ENCODE results near the gene PIGR. TPM values are rescaled to one million over a fixed set of nuclear protein-coding genes. Genes with fewer than 3 reads are reported as not detected.

PIGR gene
- total and polyA plus RNA-seq, 9 of the 15 experiments (the other 6 are each of a cell fraction or from before 2014, with no cell fraction given), result 0.01 to 1.5 (median 0.03) TPM; not detected in 4

- intact Hi-C loops (cut with micrococcal nuclease), result no loop called here
- TF ChIP-seq ZNF133 (CRISPR knock-in tag; IDR thresholded peaks at IDR 0.05) (no peak), XRCC3 (IDR thresholded peaks at IDR 0.05) (no peak), RNF2 (IDR thresholded peaks at IDR 0.05) (no peak), L3MBTL2 (IDR thresholded peaks at IDR 0.05) (no peak), RREB1 (CRISPR knock-in tag; IDR thresholded peaks at IDR 0.05) (no peak), ZNF134 (CRISPR knock-in tag; conservative IDR thresholded peaks at IDR 0.05) (no peak), KDM4B (IDR thresholded peaks at IDR 0.05; ENCODE audit: borderline replicate concordance in 2 of 2, low read depth in 1 of 2) (no peak), BDP1 (IDR thresholded peaks at IDR 0.05; ENCODE audit: insufficient read depth, insufficient read length) (no peak), PHTF2 (CRISPR knock-in tag; IDR thresholded peaks at IDR 0.05) (no peak), TARDBP (IDR thresholded peaks at IDR 0.05) (no peak), ESRRB (CRISPR knock-in tag; IDR thresholded peaks at IDR 0.05; ENCODE audit: borderline replicate concordance) (no peak), HOMEZ (CRISPR knock-in tag; IDR thresholded peaks at IDR 0.05) (no peak), SIX5 (IDR thresholded peaks at IDR 0.05; ENCODE audit: borderline replicate concordance in 1 of 2, insufficient read depth in 1 of 2, low read depth in 1 of 2, low read length in 2 of 2) (no peak), BRCA1 (IDR thresholded peaks at IDR 0.05) (no peak), BRCA1 (CRISPR knock-in tag; IDR thresholded peaks at IDR 0.05) (no peak), GTF2A2 (tag; IDR thresholded peaks at IDR 0.05) (no peak), MTA2 (IDR thresholded peaks at IDR 0.05; ENCODE audit: low read depth) (no peak)
- H3K27ac ChIP-seq (ENCODE audit: extremely low read depth, low read depth, low read length), result no peak overlapping the region
- no peak for DNase-seq (ENCODE audit: extremely low read depth in 1 of 4, low spot score in 3 of 4)
- ChIA-PET CTCF (ENCODE audit: low intra/inter-chr PET ratio) (interaction anchor here (1.3 to 1.5 kb wide), 2 partner anchors 169 to 274 kb away, joined by 3 to 4 read pairs; no protein-coding TSS in a partner anchor), POLR2A (interaction anchor here (0.6 to 2.5 kb wide), 6 partner anchors 13 to 598 kb away, joined by 3 to 7 read pairs (median 4); partner anchors contain the start of genes FCMR and IL20)
- no TSS peak for BruUV-seq (replicated peaks)
- no peaks in the 10 kb centered on the region for H3K79me2 ChIP-seq (ENCODE audit: control insufficient read depth, insufficient read depth, low read length)
- no peaks in the 10 kb centered on the region for H3K9me3 ChIP-seq (replicated peaks; ENCODE audit: control insufficient read depth, insufficient read depth, low read depth, low read length)
- 40% methylated on average over 10 of the region's 10 CpGs for WGBS (ENCODE audit: insufficient coverage, low coverage, missing lambda C conversion rate)
- H3K4me3 ChIP-seq, result no peak overlapping the region
- H3K4me1 ChIP-seq (replicated peaks in 1 of 2; ENCODE audit: control insufficient read depth in 2 of 2, insufficient read depth in 2 of 2, low read length in 2 of 2), result peaks cover 9 to 18% of the 10 kb centered on the region in 2 experiments; a peak in 4 of 5 replicates
- H4K20me1 ChIP-seq (replicated peaks; ENCODE audit: control insufficient read depth, insufficient read depth, low read length), result 0 out of 2 replicates have a peak, but pooled peaks cover 3% of the 10 kb centered on the region
- no peaks in the 10 kb centered on the region for H3K36me3 ChIP-seq (ENCODE audit: control insufficient read depth, insufficient read depth, low read length)
- no peak for FAIRE-seq
- H2AFZ ChIP-seq (ENCODE audit: low read depth, low read length), result 0 out of 2 replicates have a peak overlapping the region, but pooled peaks have one; percentile 99
- in situ Hi-C loops (cut with MboI), result loop anchor here (25.0 kb wide), 1 partner anchor 296 kb away; the partner anchor contains the start of gene EIF2D
- ATAC-seq, result no peak
- H3K4me2 ChIP-seq (ENCODE audit: insufficient read depth, low read length), result no peak overlapping the region
- H3K27me3 ChIP-seq (ENCODE audit: control insufficient read depth in 2 of 2, insufficient read depth in 2 of 2, low read length in 2 of 2), result peaks cover 17 to 41% of the 10 kb centered on the region in 2 experiments; a peak in 4 of 5 replicates
- no peaks in the 10 kb centered on the region for H3K9me1 ChIP-seq (ENCODE audit: control insufficient read depth, insufficient read depth, low read length)
- no peak overlapping the region for H3K9ac ChIP-seq (ENCODE audit: insufficient read depth in 1 of 2, low read depth in 2 of 2, low read length in 2 of 2)
Observed at GRCh38 chr1:206908038-206908437, 38.2 kb downstream of the PIGR start.
